CD4-positive, alpha-beta T cell treated with Interleukin-6 at 100 ng/mL for 8 hours (primary cell): ENCODE results near the gene MED31.
"Not testable (repeated sequence)": the region's sequence is repeated elsewhere in the genome, so short reads cannot be mapped to it uniquely, and the experiment has no call there.

Experiments used
- DNase-seq: peaks from one replicate; pipeline ENCODE4 v3.0.0-alpha.2; 2020; ENCODE audit warnings: mixed read lengths, low spot score

Gene MED31

DNA sequence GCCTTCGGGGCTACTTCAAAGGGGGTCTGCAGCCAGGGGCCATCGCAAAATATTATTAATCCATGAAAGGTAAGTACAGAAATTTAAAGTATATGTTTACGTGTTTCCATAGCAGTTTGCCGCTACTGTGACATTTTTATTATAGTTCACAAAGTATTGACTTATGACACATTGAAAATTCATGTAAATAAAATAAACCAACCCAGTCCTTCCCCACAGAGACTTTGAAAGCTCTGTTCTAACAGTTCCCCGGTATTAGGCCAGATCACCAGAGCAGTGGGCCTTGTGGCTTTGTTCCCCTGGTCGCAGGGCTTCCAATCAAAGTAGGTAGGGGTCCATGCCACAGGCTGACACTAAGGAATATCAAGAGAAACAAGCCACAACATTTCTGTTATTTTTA is 24.8 kb downstream of the MED31 start:
- no peak for DNase-seq

DNA sequence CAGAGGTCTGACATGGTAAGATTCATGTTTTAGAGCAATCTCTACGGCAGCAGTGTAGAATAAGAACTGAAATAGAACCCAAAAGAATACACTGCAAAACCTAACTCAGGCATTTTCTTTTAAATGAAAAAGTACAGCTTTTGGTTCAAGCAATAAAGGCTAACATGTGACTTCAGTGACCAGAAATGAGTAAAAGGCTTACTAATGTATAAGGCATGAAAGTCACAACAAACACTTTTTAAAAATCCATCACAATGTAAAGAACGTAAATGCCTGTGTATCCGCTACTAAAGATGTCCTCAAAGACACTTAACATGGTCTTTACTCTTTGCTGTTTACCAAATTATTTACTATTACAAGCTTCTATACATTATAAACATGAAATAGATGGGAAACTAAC is 27.5 kb downstream of the MED31 start:
- no peak for DNase-seq

DNA sequence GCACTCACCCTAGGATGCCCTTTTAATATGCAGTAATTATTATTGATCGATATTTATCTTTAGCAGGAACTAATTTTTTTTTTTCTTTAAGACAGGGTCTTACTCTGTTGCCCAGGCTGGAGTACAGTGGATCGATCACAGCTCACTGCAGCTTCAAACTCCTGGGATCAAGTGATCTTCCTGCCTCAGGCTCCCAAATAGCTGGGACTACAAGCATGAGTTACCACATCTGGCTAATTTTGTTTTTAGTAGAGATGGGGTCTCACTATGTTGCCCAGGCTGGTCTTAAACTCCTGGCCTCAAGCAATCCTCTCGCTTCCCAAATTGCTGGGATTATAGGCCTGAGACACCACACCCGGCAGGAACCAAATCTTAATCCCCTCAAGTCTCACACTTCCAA is 40.2 kb downstream of the MED31 start:
- no peak for DNase-seq

DNA sequence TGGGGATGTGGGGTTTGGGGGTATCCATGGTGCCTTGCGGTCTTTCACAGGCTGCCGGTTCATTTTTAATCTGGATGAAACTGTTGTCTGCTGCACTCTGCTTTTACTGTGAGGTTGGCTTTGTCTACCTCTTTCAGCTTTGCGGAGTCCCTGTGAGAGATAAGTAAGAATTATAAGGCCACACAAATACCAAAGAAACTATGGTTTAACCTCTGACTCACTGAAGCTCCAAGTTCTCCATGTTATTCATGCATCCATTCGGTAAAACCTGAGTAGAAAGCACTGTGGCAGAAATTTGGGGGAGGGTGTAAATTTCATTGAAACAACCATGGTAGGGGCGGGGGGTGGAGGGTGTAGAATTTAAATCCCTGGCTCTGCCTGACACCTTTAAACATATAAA is 41.4 kb downstream of the MED31 start:
- no peak for DNase-seq

DNA sequence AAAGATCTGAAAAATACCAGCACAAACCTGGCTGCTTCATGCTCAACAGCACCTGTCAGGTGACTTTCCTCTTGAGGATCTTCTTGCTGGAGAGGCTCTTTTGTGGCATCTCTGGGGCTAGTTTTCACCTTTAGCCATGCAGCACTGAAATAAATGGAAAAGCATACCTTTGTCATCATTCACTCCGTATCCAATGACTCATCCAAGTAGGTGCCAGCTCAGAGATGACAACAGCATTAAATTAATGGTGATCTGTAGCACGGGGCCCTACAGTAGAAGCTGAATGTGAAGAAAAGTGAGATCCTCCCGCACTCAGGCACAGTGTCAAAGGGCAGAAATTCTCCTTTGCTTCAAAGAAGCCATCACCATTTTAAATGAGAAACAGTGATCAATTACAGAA is 43.1 kb downstream of the MED31 start:
- no peak for DNase-seq

DNA sequence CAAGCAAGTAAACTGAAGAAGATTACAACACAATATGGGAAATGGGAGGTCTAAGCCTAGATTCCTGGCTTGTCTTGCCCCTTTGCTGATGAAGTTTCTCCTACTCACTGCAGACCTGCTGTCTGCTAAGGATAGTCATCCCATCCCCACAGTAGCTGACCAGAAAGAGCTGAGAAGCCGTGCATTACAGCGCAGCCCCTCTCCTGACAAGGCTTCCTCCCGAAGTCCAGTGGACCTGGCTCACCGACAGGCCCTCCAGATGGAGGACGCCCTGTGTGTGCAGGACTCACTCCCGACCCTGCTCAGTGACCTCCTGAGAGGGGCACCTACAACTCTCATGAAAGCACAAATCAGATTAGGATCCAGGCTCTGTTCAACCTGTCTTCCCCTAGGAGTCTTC is 46.3 kb downstream of the MED31 start:
- no peak for DNase-seq

DNA sequence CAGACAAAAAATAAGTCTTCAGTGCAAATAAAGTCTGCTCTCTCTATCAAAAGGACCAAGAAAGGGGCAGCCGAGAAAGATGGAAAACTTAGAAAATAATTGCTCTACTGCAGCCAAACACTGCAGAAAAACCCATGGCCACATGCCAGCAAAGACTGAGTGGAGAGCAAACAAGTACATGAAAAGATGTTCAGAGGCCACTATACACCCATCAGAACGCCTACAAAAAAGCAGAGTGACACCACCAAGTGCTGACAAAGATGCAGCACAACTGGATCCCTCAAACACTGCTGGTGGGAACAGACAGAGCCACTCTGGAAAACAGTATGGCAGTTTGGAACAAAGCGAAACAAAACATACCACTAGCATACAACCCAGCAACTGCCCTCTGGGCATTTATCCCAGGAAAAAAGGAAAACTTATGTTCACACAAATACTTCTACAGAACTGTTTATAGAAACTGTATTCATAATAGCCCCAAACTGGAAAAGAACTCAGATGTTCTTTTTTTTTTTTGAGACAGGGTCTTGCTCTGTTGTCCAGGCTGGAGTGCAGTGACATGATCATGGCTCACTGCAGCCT is 47.6 kb downstream of the MED31 start:
- no peak for DNase-seq

DNA sequence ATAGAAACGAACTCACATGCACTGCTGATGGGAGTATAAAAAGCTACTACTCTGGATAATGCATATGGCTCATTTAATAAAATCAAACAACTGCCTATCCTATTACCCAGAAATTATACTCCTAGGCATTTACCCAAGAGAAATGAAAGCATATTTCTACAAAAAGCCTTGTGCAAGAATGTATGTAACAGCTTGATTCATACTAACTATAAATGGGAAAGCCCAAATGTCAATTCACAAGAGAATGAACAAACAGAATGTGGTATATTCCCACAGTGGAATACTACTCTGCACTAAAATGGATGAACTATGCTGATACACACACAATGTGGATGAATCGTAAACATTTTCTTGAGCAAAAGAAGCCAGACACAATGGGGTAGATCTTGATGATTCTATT is 49.3 kb downstream of the MED31 start:
- DNase-seq = no peak

DNA sequence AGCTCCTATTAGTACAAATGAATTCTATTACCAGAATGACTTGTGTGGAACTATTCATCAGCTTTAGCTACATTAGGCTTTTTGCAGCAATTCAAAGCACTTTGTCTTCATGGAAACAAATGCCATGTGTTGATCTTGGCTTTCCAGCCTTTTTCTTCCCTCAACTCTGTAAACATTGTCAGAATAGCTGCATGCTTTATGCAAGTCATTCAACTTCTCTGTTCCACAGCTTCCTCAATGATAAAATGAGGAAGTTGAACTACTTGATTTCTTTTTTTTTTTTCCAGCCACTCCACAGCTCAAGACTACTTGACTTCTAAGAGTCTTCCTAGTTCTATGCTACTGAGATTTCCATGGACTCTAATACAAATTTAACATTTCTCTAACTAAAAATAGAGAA is 52.0 kb downstream of the MED31 start:
- no peak for DNase-seq

DNA sequence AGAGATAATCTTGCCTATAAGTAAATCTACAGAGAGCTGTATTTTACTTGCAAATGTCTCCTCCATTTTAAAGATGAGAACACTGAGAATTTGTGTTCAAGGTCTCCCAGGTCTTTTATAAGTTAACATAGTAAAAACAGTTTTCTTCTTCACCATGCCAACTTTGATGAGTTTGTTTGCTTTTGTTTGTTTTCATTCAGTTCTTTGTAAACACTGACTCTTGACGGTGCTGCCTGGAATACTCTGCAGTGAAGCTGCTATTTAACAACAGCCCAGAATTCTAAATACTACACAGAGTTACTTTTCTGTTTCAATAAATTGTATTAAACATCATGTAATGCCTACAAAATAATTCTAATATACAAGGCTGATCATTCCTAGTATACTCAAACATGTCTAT is 53.7 kb downstream of the MED31 start:
- no peak for DNase-seq

DNA sequence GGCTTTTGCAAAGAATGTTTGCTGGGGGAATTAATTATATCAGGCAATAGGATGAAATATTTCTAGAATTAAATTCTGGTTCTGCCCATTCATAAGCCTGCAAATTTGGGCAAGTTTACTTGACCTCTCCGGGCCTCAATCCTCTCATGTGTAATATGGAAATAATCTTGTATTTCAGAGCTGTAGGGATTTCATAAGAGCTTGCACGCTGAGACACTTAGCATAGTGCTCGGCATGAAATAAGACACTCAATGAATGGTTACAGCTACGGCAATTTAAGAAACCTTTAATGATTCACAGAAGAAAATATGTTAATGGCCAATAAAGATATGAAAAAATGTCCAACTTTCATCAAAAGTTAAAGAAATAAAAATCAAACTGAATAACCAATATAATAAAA is 54.5 kb downstream of the MED31 start:
- no peak for DNase-seq

DNA sequence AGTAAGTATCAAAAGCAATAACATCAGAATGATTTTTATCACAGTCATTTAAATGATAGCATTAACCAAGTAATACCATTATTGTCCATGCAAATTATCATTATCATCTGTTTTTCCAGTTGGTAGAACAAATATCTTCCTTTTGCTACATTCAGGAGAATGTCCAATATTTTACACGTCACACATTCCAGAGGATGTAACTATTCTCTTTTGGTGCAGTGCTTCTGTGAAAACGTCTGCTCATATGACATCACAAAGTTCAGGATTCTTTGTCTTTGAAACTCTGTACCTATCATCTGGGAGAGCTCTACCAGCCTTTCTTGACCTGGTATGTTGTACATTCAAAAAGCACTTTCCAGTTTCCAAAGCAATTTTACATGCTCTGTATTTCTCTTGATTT is 54.9 kb downstream of the MED31 start:
- DNase-seq = no peak

DNA sequence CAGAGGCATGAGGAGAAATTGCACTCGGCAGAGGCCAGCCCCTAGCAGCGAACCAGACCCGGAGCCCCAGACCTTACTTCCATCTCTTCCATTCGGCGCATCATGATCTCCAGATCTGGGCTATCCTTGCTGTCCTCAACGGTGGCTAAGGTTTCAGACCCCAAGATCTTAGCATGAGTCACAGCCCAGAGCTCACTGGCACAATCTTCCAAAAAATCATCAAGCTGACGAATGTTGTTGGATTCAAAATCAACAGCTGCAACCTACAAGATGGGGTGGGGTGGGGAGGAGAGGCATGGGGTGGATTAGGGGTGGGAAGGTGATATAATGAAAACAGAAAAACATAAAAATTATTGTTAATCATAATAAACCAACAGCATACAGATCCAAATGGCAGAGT is 55.3 kb downstream of the MED31 start:
- no peak for DNase-seq

DNA sequence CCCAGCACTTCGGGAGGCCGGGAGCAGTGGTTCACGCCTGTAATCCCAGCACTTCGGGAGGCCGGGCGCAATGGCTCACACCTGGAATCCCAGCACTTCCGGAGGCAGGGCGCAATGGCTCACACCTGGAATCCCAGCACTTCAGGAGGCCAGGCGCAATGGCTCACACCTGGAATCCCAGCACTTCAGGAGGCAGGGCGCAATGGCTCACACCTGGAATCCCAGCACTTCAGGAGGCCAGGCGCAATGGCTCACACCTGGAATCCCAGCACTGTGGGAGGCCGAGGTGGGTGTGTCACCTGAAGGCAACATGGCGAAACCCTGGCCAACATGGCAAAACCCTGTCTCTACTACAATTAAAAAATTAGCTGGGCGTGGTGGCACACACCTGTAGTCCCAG is 58.0 kb downstream of the MED31 start:
- DNase-seq = not testable (repeated sequence)
